CD4-positive, alpha-beta T cell treated with Interleukin-15 for 4 hours (primary cell): ENCODE results near the gene KRTAP5-1.
"Not testable (repeated sequence)": the region's sequence is repeated elsewhere in the genome, so short reads cannot be mapped to it uniquely, and the experiment has no call there.

Experiments
- DNase-seq: peaks from one replicate; pipeline ENCODE4 v3.0.0-alpha.2; 2020; ENCODE audit warnings: low spot score

KRTAP5-1 gene

GRCh38 chr11:1601663-1602062 lies 16.6 kb upstream of the KRTAP5-1 start:
- DNase-seq, result not testable (repeated sequence)

GRCh38 chr11:1600626-1601025 lies 15.5 kb upstream of the KRTAP5-1 start:
- no peak for DNase-seq

- DNase-seq, result peak; percentile 30
These were observed 13.7 kb upstream of the KRTAP5-1 start for GRCh38 chr11:1598816-1599215.

GRCh38 chr11:1598406-1598805 lies 13.3 kb upstream of the KRTAP5-1 start:
- not testable (repeated sequence) for DNase-seq

GRCh38 chr11:1597994-1598380 lies 12.9 kb upstream of the KRTAP5-1 start, which contains the start of gene KRTAP5-2:
Gene KRTAP5-2 (minus strand): TSS chr11:1598294. CDS start chr11:1598250, 44 bp downstream.
- DNase-seq, result no peak

GRCh38 chr11:1597331-1597993 lies 12.4 kb upstream of the KRTAP5-1 start:
- no peak for DNase-seq

- DNase-seq, result not testable (repeated sequence)
These were observed 11.6 kb upstream of the KRTAP5-1 start for GRCh38 chr11:1596576-1597121.

GRCh38 chr11:1595994-1596575 lies 11.0 kb upstream of the KRTAP5-1 start:
- DNase-seq, result not testable (repeated sequence)

- no peak for DNase-seq
These were observed 7.5 kb upstream of the KRTAP5-1 start for GRCh38 chr11:1592628-1593027.

- DNase-seq, result no peak
These were observed 4.9 kb upstream of the KRTAP5-1 start for GRCh38 chr11:1589996-1590395.

- DNase-seq, result peak; percentile 54
These were observed 4.3 kb upstream of the KRTAP5-1 start for GRCh38 chr11:1589191-1589963.

- DNase-seq, result no peak
These were observed 1.6 kb upstream of the KRTAP5-1 start for GRCh38 chr11:1586699-1587098.

- not testable (repeated sequence) for DNase-seq
These were observed 2.2 kb downstream of the KRTAP5-1 start for GRCh38 chr11:1582909-1583308.

GRCh38 chr11:1581976-1582375 lies 3.1 kb downstream of the KRTAP5-1 start:
- no peak for DNase-seq

GRCh38 chr11:1576825-1577224 lies 8.3 kb downstream of the KRTAP5-1 start:
- no peak for DNase-seq

GRCh38 chr11:1575756-1576155 lies 9.3 kb downstream of the KRTAP5-1 start:
- not testable (repeated sequence) for DNase-seq

- DNase-seq, result no peak
These were observed 10.2 kb downstream of the KRTAP5-1 start for GRCh38 chr11:1574933-1575242.

- peak; percentile 57 for DNase-seq
These were observed 10.7 kb downstream of the KRTAP5-1 start for GRCh38 chr11:1574238-1574932.

GRCh38 chr11:1573903-1574237 lies 11.2 kb downstream of the KRTAP5-1 start:
- DNase-seq, result no peak

- DNase-seq, result no peak
These were observed 11.8 kb downstream of the KRTAP5-1 start for GRCh38 chr11:1573077-1573902.
